ENCODE data around the gene RNF207.

- TF ChIP-seq CTCF (IDR thresholded peaks at IDR 0.05) (no peak), SMC3 (IDR thresholded peaks at IDR 0.05; ENCODE audit: low read depth, low read length) (no peak), RXRA (IDR thresholded peaks at IDR 0.05; ENCODE audit: borderline replicate concordance, low read depth) (no peak), SIN3A (IDR thresholded peaks at IDR 0.05; ENCODE audit: borderline replicate concordance, low read depth, low read length) (no peak), MXI1 (IDR thresholded peaks at IDR 0.05; ENCODE audit: low read depth, low read length) (no peak), MAX (IDR thresholded peaks at IDR 0.05; ENCODE audit: low read depth) (no peak), POLR2AphosphoS5 (IDR thresholded peaks at IDR 0.05; ENCODE audit: low read depth, low read length) (no peak)
These were observed 35.7 kb upstream of the RNF207 start for GRCh38 chr1:6170116-6170741.

Data from SK-N-SH (cell line).